Measurements from ENCODE around the gene EPHB2.

- no peak for TF ChIP-seq POLR2AphosphoS5 (IDR thresholded peaks at IDR 0.05; ENCODE audit: insufficient read depth, low read depth, low read length)
- TF ChIP-seq MYC (IDR thresholded peaks at IDR 0.05; ENCODE audit: low read depth, low read length) = no peak
- no peak for TF ChIP-seq CTCF (IDR thresholded peaks at IDR 0.05; ENCODE audit: extremely low read depth in 1 of 2, insufficient read depth in 1 of 2, low read depth in 1 of 2, low read length in 2 of 2)
- no peak for TF ChIP-seq EZH2 (IDR thresholded peaks at IDR 0.05; ENCODE audit: borderline replicate concordance, low read depth, low read length, severe bottlenecking)
- no peak for TF ChIP-seq POLR2A (IDR thresholded peaks at IDR 0.05; ENCODE audit: low read depth, low read length)
- TF ChIP-seq JUN (IDR thresholded peaks at IDR 0.05; ENCODE audit: borderline replicate concordance, insufficient read depth, insufficient read length, low read depth) = no peak
Observed at GRCh38 chr1:22796642-22797041, 86.0 kb downstream of the EPHB2 start.
